Measurements from ENCODE around the gene FAM227A.

- TF ChIP-seq CTCF (IDR thresholded peaks at IDR 0.05; ENCODE audit: low read depth, low read length) (no peak), EZH2phosphoT487 (IDR thresholded peaks at IDR 0.05; ENCODE audit: low read depth) (no peak)
Observed at GRCh38 chr22:38569181-38569971, 86.8 kb downstream of the FAM227A start.

All from OCI-LY3 (cell line).